Measurements from ENCODE around the gene BSN.

- TF ChIP-seq POLR2A (IDR thresholded peaks at IDR 0.05; ENCODE audit: low read length) = no peak
- no peak for TF ChIP-seq NPAS2 (CRISPR knock-in tag; IDR thresholded peaks at IDR 0.05; ENCODE audit: borderline replicate concordance)
- TF ChIP-seq, protein P1, sequence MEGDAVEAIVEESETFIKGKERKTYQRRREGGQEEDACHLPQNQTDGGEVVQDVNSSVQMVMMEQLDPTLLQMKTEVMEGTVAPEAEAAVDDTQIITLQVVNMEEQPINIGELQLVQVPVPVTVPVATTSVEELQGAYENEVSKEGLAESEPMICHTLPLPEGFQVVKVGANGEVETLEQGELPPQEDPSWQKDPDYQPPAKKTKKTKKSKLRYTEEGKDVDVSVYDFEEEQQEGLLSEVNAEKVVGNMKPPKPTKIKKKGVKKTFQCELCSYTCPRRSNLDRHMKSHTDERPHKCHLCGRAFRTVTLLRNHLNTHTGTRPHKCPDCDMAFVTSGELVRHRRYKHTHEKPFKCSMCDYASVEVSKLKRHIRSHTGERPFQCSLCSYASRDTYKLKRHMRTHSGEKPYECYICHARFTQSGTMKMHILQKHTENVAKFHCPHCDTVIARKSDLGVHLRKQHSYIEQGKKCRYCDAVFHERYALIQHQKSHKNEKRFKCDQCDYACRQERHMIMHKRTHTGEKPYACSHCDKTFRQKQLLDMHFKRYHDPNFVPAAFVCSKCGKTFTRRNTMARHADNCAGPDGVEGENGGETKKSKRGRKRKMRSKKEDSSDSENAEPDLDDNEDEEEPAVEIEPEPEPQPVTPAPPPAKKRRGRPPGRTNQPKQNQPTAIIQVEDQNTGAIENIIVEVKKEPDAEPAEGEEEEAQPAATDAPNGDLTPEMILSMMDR (IDR thresholded peaks at IDR 0.05) = no peak
- no peak for TF ChIP-seq KDM1A (IDR thresholded peaks at IDR 0.05; ENCODE audit: low read depth)
- TF ChIP-seq USF2 (IDR thresholded peaks at IDR 0.05) = no peak
- TF ChIP-seq GATA3 (IDR thresholded peaks at IDR 0.05; ENCODE audit: borderline replicate concordance) = no peak
- no peak for TF ChIP-seq RNF2 (IDR thresholded peaks at IDR 0.05; ENCODE audit: borderline replicate concordance, low read depth)
- TF ChIP-seq KDM5A (IDR thresholded peaks at IDR 0.05) = no peak
- TF ChIP-seq BHLHE40 (IDR thresholded peaks at IDR 0.05; ENCODE audit: low read depth, low read length) = no peak
- TF ChIP-seq EHMT2 (IDR thresholded peaks at IDR 0.05; ENCODE audit: low read depth) = no peak
- TF ChIP-seq RCOR1 (IDR thresholded peaks at IDR 0.05; ENCODE audit: low read depth, low read length) = no peak
These were observed 15.9 kb downstream of the BSN start for GRCh38 chr3:49570028-49570654.
